Esophagus mucosa (tissue), 1 donor: ENCODE results near the gene EEF1AKMT3. TPM values are rescaled to one million over a fixed set of nuclear protein-coding genes. Genes with fewer than 3 reads are reported as not detected.
A peak's percentile ranks its signal among the peaks of the same experiment; 100 is the strongest.
"Not testable (repeated sequence)": the region's sequence is repeated elsewhere in the genome, so short reads cannot be mapped to it uniquely, and the experiment has no call there.

Experiments
- ATAC-seq: fragments of 200-7000 bp; cut with Tn5 transposase; one replicate; pipeline ENCODE4 v1.9.1; 2020
- total RNA-seq: library from RNA; stranded (reverse); gene quantifications from one replicate; pipeline ENCODE4 v1.2.4, GENCODE V29; 2023
- donor health status: DM: yes; HTN: yes; CAD: no.

Gene EEF1AKMT3
- total RNA-seq, 1 donor from 2014 or later, result 3.4 TPM

- not testable (repeated sequence) for ATAC-seq
These were observed 45.5 kb downstream of the EEF1AKMT3 start for GRCh38 chr12:57817990-57818331.

- ATAC-seq, result not testable (repeated sequence)
These were observed 47.7 kb downstream of the EEF1AKMT3 start for GRCh38 chr12:57820119-57820518.

- not testable (repeated sequence) for ATAC-seq
These were observed 48.6 kb downstream of the EEF1AKMT3 start for GRCh38 chr12:57821015-57821414.

GRCh38 chr12:57821474-57822214 lies 49.2 kb downstream of the EEF1AKMT3 start:
- ATAC-seq, result no peak

GRCh38 chr12:57822392-57823130 lies 50.1 kb downstream of the EEF1AKMT3 start:
- ATAC-seq, result peak; percentile 36

- no peak for ATAC-seq
These were observed 50.9 kb downstream of the EEF1AKMT3 start for GRCh38 chr12:57823131-57823907.

GRCh38 chr12:57823908-57824640 lies 51.7 kb downstream of the EEF1AKMT3 start:
- ATAC-seq, result no peak

GRCh38 chr12:57825451-57825850 lies 53.0 kb downstream of the EEF1AKMT3 start:
- ATAC-seq, result no peak

GRCh38 chr12:57826400-57826799 lies 54.0 kb downstream of the EEF1AKMT3 start:
- ATAC-seq, result no peak

GRCh38 chr12:57826966-57827365 lies 54.6 kb downstream of the EEF1AKMT3 start:
- no peak for ATAC-seq

- no peak for ATAC-seq
These were observed 56.8 kb downstream of the EEF1AKMT3 start for GRCh38 chr12:57829025-57829777.

- no peak for ATAC-seq
These were observed 58.0 kb downstream of the EEF1AKMT3 start for GRCh38 chr12:57830393-57830792.

Other genes with a start within 250 kb of the EEF1AKMT3 start
- gene MBD6, start 249.8 kb upstream of the EEF1AKMT3 start, total RNA-seq, result 50.5 TPM
- 105 TPM for gene DCTN2, start 225.4 kb upstream of the EEF1AKMT3 start, total RNA-seq
- gene KIF5A, start 222.6 kb upstream of the EEF1AKMT3 start, total RNA-seq, result 0.16 TPM
- gene PIP4K2C, start 181.4 kb upstream of the EEF1AKMT3 start, total RNA-seq, result 35.8 TPM
- gene DTX3, start 167.8 kb upstream of the EEF1AKMT3 start, total RNA-seq, result 4.1 TPM
- 1.5 TPM for gene ARHGEF25, start 161.2 kb upstream of the EEF1AKMT3 start, total RNA-seq
- gene B4GALNT1, start 139.4 kb upstream of the EEF1AKMT3 start, total RNA-seq, result 0.04 TPM
- gene OS9, start 78.5 kb upstream of the EEF1AKMT3 start, total RNA-seq, result 156 TPM
- gene AGAP2, start 33.9 kb upstream of the EEF1AKMT3 start, total RNA-seq, result 0.64 TPM
- 22.6 TPM for gene TSPAN31, start 27.6 kb upstream of the EEF1AKMT3 start, total RNA-seq
- 62.3 TPM for gene CDK4, start 20.3 kb upstream of the EEF1AKMT3 start, total RNA-seq
- gene MARCHF9, start 17.5 kb upstream of the EEF1AKMT3 start, total RNA-seq, result 5.9 TPM
- gene CYP27B1, start 5.5 kb upstream of the EEF1AKMT3 start, total RNA-seq, result 1.6 TPM
- 20.2 TPM for gene METTL1, start 509 bp upstream of the EEF1AKMT3 start, total RNA-seq
- gene TSFM, start 10.2 kb downstream of the EEF1AKMT3 start, total RNA-seq, result 22.6 TPM
- gene AVIL, start 46.1 kb downstream of the EEF1AKMT3 start, total RNA-seq, result 1.7 TPM
- gene CTDSP2, start 74.1 kb downstream of the EEF1AKMT3 start, total RNA-seq, result 49.8 TPM
- 7.6 TPM for gene ATP23, start 169.0 kb downstream of the EEF1AKMT3 start, total RNA-seq